Left ventricle myocardium inferior (tissue), 1 donor: ENCODE data around the gene RADIL. TPM values are rescaled to one million over a fixed set of nuclear protein-coding genes. Genes with fewer than 3 reads are reported as not detected.
"Not testable (repeated sequence)": the region's sequence is repeated elsewhere in the genome, so short reads cannot be mapped to it uniquely, and the experiment has no call there.

Experiments
- DNase-seq: peaks from one replicate; pipeline ENCODE4 v3.0.0-alpha.2; 2020
- H3K27ac ChIP-seq: fragments of 200-600 bp; replicated peaks from 2 replicates; pipeline ENCODE4 v1.8.0; 2021
- H3K27me3 ChIP-seq: fragments of 200-600 bp; 2 replicates; pipeline ENCODE4 v1.8.0; 2021; ENCODE audit warnings: low read depth
- H3K36me3 ChIP-seq: fragments of 200-600 bp; 2 replicates; pipeline ENCODE4 v1.8.0; 2021
- H3K4me1 ChIP-seq: fragments of 200-600 bp; 2 replicates; pipeline ENCODE4 v1.8.0; 2021
- H3K4me3 ChIP-seq: fragments of 200-600 bp; 2 replicates; pipeline ENCODE4 v1.8.0; 2021; ENCODE audit warnings: mild to moderate bottlenecking, moderate library complexity
- H3K9me3 ChIP-seq: fragments of 200-600 bp; replicated peaks from 2 replicates; pipeline ENCODE4 v1.8.0; 2021
- CTCF ChIP-seq: fragments of 200-600 bp; IDR thresholded peaks from 2 replicates; pipeline ENCODE4 v1.8.0; 2021; ENCODE audit warnings: antibody characterized with exemption, mild to moderate bottlenecking, borderline replicate concordance
- intact Hi-C: fragments of 100-400 bp; cut with micrococcal nuclease; formaldehyde crosslinking; loops from one replicate; pipeline ENCODE4 v1.11.0; 2022
- total RNA-seq: library from RNA; stranded (reverse); fragmentation: NEBNext Ultra II Directional; extraction: Animal tissue kit (Norgen Biotek cat#: 25700); gene quantifications from one replicate; pipeline ENCODE4 v1.2.1, GENCODE V29; 2021
- donor health status: DM: no; HTN: yes; CAD: no; lungs with severe emphysema.

RADIL gene
- total RNA-seq, 1 donor from 2014 or later: 4.5 TPM

- intact Hi-C loops: no loop called here
- DNase-seq: no peak
- Histone ChIP-seq H3K27me3 (peaks cover 5% of the 10 kb centered on the region), H3K27ac (peak overlapping the region; percentile 57), H3K4me1 (peaks cover 5% of the 10 kb centered on the region), H3K4me3 (no peak overlapping the region), H3K9me3 (no peaks in the 10 kb centered on the region), H3K36me3 (no peaks in the 10 kb centered on the region)
- no peak for TF ChIP-seq CTCF
Measured at GRCh38 chr7:4807598-4808016, 75.9 kb downstream of the RADIL start.

GRCh38 chr7:4806983-4807597, 76.4 kb downstream of the RADIL start:
- Histone ChIP-seq H3K9me3 (no peaks in the 10 kb centered on the region), H3K27me3 (peaks cover 5% of the 10 kb centered on the region), H3K27ac (peak overlapping the region; percentile 57), H3K4me3 (no peak overlapping the region), H3K4me1 (peaks cover 5% of the 10 kb centered on the region), H3K36me3 (no peaks in the 10 kb centered on the region)
- no peak for DNase-seq
- intact Hi-C loops: no loop called here
- no peak for TF ChIP-seq CTCF

GRCh38 chr7:4805984-4806300, 77.6 kb downstream of the RADIL start:
- intact Hi-C loops: no loop called here
- DNase-seq: no peak
- Histone ChIP-seq H3K9me3 (no peaks in the 10 kb centered on the region), H3K4me1 (peaks cover 5% of the 10 kb centered on the region), H3K36me3 (no peaks in the 10 kb centered on the region), H3K27ac (no peak overlapping the region), H3K4me3 (no peak overlapping the region), H3K27me3 (peaks cover 5% of the 10 kb centered on the region)
- no peak for TF ChIP-seq CTCF

- H3K4me1 ChIP-seq: peaks cover 5% of the 10 kb centered on the region
- no peak overlapping the region for H3K4me3 ChIP-seq
- no peaks in the 10 kb centered on the region for H3K9me3 ChIP-seq
- intact Hi-C loops: no loop called here
- no peak for DNase-seq
- no peaks in the 10 kb centered on the region for H3K36me3 ChIP-seq
- no peak overlapping the region for H3K27ac ChIP-seq
- TF ChIP-seq CTCF: no peak
- peaks cover 5% of the 10 kb centered on the region for H3K27me3 ChIP-seq
Measured at GRCh38 chr7:4805110-4805983, 78.2 kb downstream of the RADIL start.

GRCh38 chr7:4803397-4804241, 79.9 kb downstream of the RADIL start:
- Histone ChIP-seq H3K27ac (no peak overlapping the region), H3K36me3 (no peaks in the 10 kb centered on the region), H3K4me1 (peaks cover 21% of the 10 kb centered on the region), H3K4me3 (no peak overlapping the region), H3K27me3 (no peaks in the 10 kb centered on the region), H3K9me3 (no peaks in the 10 kb centered on the region)
- no peak for TF ChIP-seq CTCF
- DNase-seq: no peak
- intact Hi-C loops: no loop called here

GRCh38 chr7:4802577-4802976, 80.9 kb downstream of the RADIL start:
- intact Hi-C loops, H3K9me3 ChIP-seq, H3K36me3 ChIP-seq, H3K27me3 ChIP-seq, H3K4me3 ChIP-seq, H3K27ac ChIP-seq, DNase-seq: not testable (repeated sequence)
- H3K4me1 ChIP-seq: peaks cover 28% of the 10 kb centered on the region
